Urothelium cell line (cell line): Measurements from ENCODE around the gene RTL3.
"Not testable (repeated sequence)": the region's sequence is repeated elsewhere in the genome, so short reads cannot be mapped to it uniquely, and the experiment has no call there.

Experiments
- DNase-seq: peaks from one replicate; pipeline ENCODE4 v3.0.0; 2011; ENCODE audit warnings: low spot score, mixed read lengths
- FAIRE-seq: peaks from 2 replicates; lab custom pipeline; 2011; peaks lifted over from hg19 to GRCh38; lab: Jason Lieb, UNC

The RTL3 gene

GRCh38 chrX:78658845-78659744 lies at the start of gene RTL3:
Gene RTL3, minus strand, starts transcription at chrX:78659328. Its CDS starts 908 bp downstream, at chrX:78658420.
- DNase-seq = peak; percentile 13
- no peak for FAIRE-seq

- FAIRE-seq (no peak), DNase-seq (no peak)
Observed at GRCh38 chrX:78708816-78709215, 49.7 kb upstream of the RTL3 start.

DNA sequence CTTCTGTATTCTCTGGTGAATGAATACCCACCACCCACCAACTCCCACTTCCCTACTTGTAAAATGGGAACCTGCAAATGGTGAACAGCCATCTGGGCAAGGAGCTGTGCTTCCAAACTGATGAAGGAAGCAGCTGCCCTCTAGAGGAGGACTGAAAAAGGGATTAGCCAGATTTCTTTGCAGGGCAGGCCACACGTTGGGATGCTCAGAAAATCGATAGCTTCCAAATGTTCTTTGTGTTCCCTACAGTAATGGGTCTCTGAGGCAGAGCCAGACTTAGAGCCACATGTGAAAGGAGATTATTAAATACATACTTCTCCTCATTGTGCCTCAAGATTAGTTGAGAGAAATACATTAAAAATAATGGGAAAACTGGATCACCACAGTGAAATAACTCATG lies 49.1 kb upstream of the RTL3 start:
- FAIRE-seq (no peak), DNase-seq (peak; percentile 14)

DNA sequence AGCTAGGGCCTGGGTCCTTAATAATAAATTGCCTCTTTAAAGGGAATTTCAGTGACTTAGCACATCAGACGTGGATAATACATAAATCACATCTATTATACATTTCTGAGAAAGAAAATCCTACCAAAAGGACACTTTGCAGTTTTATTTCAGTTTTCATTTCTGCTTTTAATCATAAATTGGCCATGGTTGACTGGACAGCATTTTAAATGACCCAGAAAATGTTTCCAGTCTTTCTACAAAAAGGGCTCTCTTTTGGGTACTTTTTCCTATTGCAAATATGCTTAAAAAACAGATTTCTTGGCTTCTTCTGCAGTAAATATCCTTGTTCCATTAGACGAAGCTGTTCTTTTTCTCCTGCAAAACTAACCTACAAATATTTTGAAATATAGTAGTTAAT lies 46.9 kb upstream of the RTL3 start:
- no peak for DNase-seq
- no peak for FAIRE-seq

DNA sequence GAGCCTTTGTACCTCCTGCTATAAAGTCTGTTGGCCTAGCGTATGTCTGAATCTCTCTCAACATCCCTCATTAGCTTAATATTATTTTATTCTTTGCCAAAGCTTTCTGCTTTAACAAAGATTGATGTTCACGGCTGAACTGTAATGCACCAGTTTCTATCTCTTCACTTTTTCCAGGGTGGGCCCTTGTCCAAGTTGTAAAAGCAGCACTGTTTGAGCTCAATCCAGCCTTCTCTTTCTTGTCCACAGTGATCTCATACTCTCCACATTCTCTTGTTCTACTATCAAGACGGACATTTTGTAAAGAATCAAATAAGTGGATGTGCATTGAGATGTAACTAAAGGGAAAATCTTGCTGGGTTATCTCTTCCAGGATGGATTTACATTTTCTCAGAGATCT lies 34.4 kb upstream of the RTL3 start:
- FAIRE-seq (no peak), DNase-seq (no peak)

DNA sequence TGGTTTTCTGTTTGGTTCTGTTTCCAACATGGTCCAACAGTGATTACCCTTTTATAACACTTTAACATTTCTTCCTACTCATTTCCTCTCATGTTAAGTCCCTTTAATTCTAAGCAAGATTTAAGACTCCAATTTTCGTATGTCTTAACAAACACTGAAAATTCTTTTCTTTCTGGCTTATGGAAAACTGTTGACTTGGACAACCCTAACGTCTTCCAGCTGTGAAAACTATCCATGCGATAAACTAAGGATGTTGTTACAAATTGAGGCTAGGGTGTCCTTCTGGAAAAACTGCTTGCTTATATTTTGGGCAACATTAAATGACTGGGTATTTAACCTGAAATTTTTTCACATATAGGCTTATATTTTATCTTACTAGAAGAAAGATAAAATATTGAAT lies 33.9 kb upstream of the RTL3 start:
- FAIRE-seq (no peak), DNase-seq (no peak)

- no peak for DNase-seq
Observed at GRCh38 chrX:78687586-78687985, 28.5 kb upstream of the RTL3 start.

DNA sequence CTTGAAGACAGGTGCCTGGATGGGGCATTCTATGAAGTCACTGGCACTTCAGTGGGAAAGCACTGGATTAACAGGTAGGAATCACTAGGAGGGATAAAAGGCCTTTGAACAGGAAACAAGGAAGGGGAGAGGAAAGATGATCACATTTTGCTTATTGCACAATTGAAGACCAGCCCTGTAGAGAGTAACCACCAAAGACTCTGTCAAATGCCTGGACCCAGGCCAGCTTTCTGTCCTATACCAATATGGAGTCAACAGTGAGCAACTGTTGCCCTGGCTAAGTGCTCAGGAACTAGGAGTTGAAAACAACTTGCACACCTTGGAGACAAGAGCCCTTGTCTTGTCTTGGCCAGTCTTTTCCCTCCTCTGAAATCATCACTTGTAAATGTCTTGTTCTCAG lies 14.1 kb upstream of the RTL3 start:
- no peak for DNase-seq
- no peak for FAIRE-seq

More at GRCh38 chrX:78687586-78687985, 28.5 kb upstream of the RTL3 start:
- FAIRE-seq = no peak

DNA sequence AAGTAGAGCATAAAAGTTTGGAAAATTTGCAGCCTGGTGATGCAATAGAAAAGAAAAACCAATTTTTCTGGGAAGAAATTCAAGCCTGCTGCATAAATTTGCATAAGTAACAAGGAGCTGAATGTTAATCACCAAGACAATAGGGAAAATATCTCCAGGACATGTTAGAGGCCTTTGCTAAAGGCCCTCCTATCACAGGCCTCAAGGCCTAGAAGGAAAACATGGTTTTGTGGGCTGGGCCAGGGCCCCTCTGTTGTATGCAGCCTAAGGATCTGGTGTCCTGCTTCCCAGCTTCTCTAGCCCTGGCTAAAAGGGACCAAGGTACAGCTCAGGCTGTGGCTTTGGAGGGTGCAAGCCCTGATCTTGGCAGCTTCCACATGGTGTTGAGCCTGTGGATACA lies 6.2 kb upstream of the RTL3 start:
- DNase-seq = no peak
- FAIRE-seq = no peak

GRCh38 chrX:78661836-78662235 lies 2.7 kb upstream of the RTL3 start:
- FAIRE-seq (no peak), DNase-seq (no peak)

DNA sequence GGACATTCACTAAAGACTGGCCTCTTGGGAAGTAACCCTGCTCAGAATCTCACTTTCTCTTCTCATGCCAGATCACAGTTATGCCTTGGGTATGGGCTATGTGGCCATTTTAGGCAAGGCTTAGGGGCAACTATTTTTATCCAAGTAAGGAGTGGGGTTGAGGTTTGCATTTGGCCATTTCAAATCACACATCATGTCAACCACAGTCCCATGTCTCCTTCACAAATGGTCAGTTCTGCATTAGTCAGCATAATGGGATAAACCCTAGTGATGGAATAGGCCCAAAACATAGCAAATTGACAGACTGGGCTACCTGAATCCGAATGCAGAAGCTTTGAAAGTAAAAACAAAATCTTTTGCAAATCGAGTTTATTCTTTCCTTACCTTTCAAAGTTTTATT lies 827 bp upstream of the RTL3 start:
- DNase-seq (no peak), FAIRE-seq (no peak)

GRCh38 chrX:78658414-78658813 lies 714 bp downstream of the RTL3 start:
- FAIRE-seq = no peak
- no peak for DNase-seq

DNA sequence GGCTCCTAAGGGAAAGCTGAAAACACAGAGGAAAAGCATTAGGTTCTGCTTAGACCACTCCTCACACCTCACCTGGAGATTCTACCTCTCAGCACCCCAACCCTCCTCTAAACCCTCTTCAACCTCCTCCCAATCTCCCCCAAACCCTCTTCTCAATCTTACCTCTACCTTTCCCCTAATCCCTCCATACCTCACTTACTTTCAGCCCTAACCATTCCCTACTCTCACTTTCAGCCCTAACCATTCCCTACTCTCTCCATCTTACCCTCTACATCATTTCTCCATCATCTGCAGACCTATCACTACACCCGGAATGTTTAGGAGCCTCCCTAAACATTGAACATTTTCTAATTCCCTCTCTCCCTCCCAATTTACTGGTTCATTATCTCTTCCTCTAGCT lies 3.5 kb downstream of the RTL3 start:
- FAIRE-seq = no peak

DNA sequence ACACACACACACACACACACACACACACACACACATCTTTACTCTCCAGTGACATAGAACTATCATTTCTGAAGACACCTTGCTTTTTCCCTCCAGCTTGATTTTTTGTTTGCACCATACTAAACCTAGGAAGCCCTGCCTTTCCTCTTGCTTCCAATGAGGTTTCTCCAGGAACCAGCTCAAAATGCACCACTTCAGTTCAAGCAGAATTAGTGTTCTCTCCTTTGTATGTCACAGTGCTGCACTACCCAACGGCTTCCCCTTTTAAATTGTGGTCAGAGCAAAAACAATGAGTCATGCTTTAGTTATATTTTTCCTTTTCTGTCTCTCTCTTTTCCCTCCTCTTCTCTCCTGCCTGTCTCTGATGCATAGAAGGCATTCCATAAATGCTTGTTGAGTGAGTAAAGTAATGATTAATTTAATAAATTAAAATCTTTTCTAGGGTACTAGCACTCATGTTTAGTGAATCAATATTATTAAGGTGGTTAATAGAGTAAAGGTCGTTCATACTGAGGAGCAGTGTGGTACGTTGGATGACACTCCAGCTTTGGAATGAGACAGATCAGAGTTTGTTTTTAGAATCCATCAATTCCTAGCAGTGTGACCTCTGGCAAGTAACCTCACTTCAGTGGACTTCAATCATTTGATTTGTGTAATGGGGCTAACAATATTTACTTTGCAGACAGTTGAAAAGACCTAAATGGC lies 5.9 kb downstream of the RTL3 start:
- FAIRE-seq (no peak), DNase-seq (peak; percentile 38)

More for the DNA sequence above, 3.5 kb downstream of the RTL3 start:
- DNase-seq = no peak

GRCh38 chrX:78650906-78651437 lies 8.2 kb downstream of the RTL3 start:
- DNase-seq (no peak), FAIRE-seq (no peak)

DNA sequence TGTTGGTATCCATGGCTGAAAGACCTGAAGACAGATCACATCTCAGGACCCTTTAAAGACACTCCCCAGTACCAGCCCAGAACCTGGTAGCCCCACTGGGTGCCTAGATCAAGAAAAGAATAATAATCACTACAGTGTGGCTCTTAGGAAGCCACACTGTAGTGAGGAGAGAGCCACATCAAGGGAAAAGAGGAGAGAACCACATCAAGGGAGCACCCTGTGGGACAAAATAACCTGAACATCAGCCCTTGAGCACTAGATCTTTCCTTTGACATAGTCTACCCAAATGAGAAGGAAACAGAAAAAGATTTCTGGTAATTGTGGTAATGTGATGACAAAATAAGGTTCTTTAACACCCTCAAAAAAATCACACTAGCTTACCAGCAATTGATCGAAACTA lies 15.3 kb downstream of the RTL3 start:
- no peak for DNase-seq
- FAIRE-seq = no peak

DNA sequence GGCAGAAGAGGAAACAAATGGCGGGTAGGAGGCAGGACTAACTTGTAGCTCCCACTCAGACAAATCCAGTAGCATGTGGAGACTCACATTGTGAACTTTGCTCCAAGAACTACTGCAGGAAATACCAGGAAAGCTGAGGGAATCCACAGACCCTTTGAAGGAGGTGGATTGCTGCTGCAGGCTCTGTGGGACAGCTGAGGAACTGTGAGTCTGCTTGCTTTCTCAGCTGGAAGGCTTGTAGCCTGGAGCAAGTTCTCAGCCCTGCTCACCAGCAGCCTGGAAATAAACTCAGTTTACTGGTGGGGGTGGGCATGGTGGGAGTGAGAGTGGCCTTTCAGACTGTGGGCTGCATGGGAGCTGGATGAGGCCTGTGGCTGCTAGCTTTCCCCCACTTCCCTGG lies 16.0 kb downstream of the RTL3 start:
- FAIRE-seq (no peak), DNase-seq (no peak)

GRCh38 chrX:78636096-78636495 lies 23.0 kb downstream of the RTL3 start:
- FAIRE-seq, DNase-seq: not testable (repeated sequence)

GRCh38 chrX:78624962-78625909 lies 33.9 kb downstream of the RTL3 start:
- FAIRE-seq = no peak
- DNase-seq = no peak

DNA sequence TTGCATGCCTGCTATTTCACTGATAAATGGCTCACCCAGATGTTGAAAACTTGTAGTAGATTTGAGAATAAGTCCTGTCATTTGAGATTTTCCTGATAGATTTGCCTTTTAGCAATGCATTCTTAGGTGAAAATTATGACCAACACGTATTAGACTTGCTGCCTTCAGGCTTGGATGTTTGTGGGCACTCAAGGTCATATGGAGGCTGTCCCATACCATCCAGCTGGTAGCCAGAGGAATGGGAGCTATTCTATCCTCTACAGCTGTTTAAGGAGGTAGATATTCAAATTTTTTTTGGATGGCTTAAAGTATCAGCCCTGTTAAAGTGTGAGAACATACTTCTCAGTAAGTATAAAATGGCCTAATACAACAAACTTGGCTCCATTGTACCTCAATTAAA lies 34.7 kb downstream of the RTL3 start:
- FAIRE-seq (no peak), DNase-seq (no peak)

DNA sequence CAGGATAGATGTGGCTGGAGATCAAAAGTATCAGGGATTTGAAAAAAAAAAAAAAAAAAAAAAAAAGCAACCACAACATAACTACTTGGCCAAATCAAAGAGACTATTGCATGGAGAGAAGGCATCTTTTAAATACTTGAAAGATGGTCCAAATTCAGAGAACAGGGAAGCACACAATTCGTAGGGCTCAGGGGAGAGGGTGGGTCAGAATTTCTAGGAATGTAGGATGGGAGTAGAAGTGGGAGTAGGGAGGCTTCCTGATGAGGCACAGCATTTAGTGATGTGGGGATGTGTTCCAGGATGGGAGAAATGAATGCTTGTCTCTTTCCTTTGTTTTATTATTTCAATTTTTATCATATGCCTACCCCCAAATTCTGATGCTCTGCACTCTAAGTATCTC lies 36.3 kb downstream of the RTL3 start:
- FAIRE-seq (no peak), DNase-seq (no peak)
